Fibroblast of lung (primary cell): ENCODE data around the gene KRT37.

ENCODE experiments used
- CTCF ChIP-seq, 2 donors: IDR thresholded peaks in 1 of 2; conservative IDR thresholded peaks in 1 of 2; 1 replicate in 1 of 2; 2 replicates in 1 of 2; pipeline ENCODE4 v1.5.1; 2011 to 2012; ENCODE audit warnings: low read length in 2 of 2, control low read depth in 1 of 2, inconsistent platforms in 1 of 2, low read depth in 1 of 2, mild to moderate bottlenecking in 1 of 2
- EZH2 ChIP-seq: IDR thresholded peaks from 2 replicates; pipeline ENCODE4 v1.5.1; 2012; ENCODE audit warnings: low read length, control low read depth, mild to moderate bottlenecking; ENCODE audit errors: missing control alignments

GRCh38 chr17:41437769-41438168 is 13.4 kb upstream of the KRT37 start:
- TF ChIP-seq EZH2 = no peak
- TF ChIP-seq CTCF (conservative IDR thresholded peaks at IDR 0.05 in 1 of 2, IDR thresholded peaks at IDR 0.05 in 1 of 2; ENCODE audit: low read depth in 1 of 2, low read length in 2 of 2) = no peak
